Thyroid gland (tissue), 4 donors: ENCODE results near the gene SKI. TPM values are rescaled to one million over a fixed set of nuclear protein-coding genes. Genes with fewer than 3 reads are reported as not detected.
"Not testable (repeated sequence)": the region's sequence is repeated elsewhere in the genome, so short reads cannot be mapped to it uniquely, and the experiment has no call there.

Experiments
- DNase-seq, 2 donors: peaks; one replicate each; pipeline ENCODE4 v3.0.0-alpha.2; 2019
- H3K27ac ChIP-seq, 3 donors: fragments of 200-600 bp; sonication (generic); 1 replicate in 2 of 3; 2 replicates in 1 of 3; pipeline ENCODE4 v1.5.1; 2016 to 2019; ENCODE audit warnings: mild to moderate bottlenecking in 1 of 3, moderate library complexity in 1 of 3
- H3K27me3 ChIP-seq: fragments of 200-600 bp; sonication (generic); one replicate; pipeline ENCODE4 v1.5.1; 2019
- H3K36me3 ChIP-seq, 2 donors: fragments of 200-600 bp; sonication (generic); one replicate each; pipeline ENCODE4 v1.5.1; 2016 to 2019
- H3K4me1 ChIP-seq, 2 donors: fragments of 200-600 bp; sonication (generic); one replicate each; pipeline ENCODE4 v1.5.1; 2017 to 2019
- H3K4me3 ChIP-seq, 3 donors: fragments of 200-600 bp; sonication (generic); replicated peaks in 1 of 3; 1 replicate in 2 of 3; 2 replicates in 1 of 3; pipeline ENCODE4 v1.5.1; 2016; ENCODE audit warnings: mild to moderate bottlenecking in 1 of 3
- H3K9me3 ChIP-seq: fragments of 200-600 bp; sonication (generic); one replicate; pipeline ENCODE4 v1.5.1; 2017
- CTCF ChIP-seq, 6 experiments: fragments of 200-600 bp in 3 of 6; fragments of 450-650 bp in 3 of 6; sonication (generic) in 3 of 6; IDR thresholded peaks; one replicate each; pipeline ENCODE4 v1.5.1; 2016 to 2019; ENCODE audit warnings: antibody characterized with exemption in 6 of 6, mild to moderate bottlenecking in 2 of 6, inconsistent platforms in 1 of 6, moderate library complexity in 1 of 6
- POLR2A ChIP-seq, 2 donors: fragments of 450-650 bp; IDR thresholded peaks; one replicate each; pipeline ENCODE4 v1.6.1; 2017; ENCODE audit warnings: antibody characterized with exemption in 2 of 2, mild to moderate bottlenecking in 2 of 2, moderate library complexity in 1 of 2
- WGBS, 2 donors: methylation state at CpG; one replicate each; pipeline ENCODE4 v1.1.5; 2017; 5-methylcytosine and 5-hydroxymethylcytosine counted together
- intact Hi-C: fragments of 100-400 bp; cut with DNase I; formaldehyde crosslinking; loops from one replicate; pipeline ENCODE4 v1.15.1; 2023
- total RNA-seq, 4 donors: library from RNA; depleted of rRNA; stranded (reverse); fragments of >200 nt; gene quantifications; one replicate each; pipeline ENCODE4 v1.2.3, GENCODE V29; 2016

Gene SKI
- total RNA-seq, 4 donors from 2014 or later = 31.4 to 59.6 (median 39.9) TPM

GRCh38 chr1:2258996-2259395 is 30.9 kb downstream of the SKI start:
- intact Hi-C loops = no loop called here
- H3K27me3 ChIP-seq = no peaks in the 10 kb centered on the region
- WGBS, 2 donors = 85 to 87% methylated on average over 8 to 9 of the region's 9 CpGs
- no peak for DNase-seq
- H3K4me1 ChIP-seq = peaks cover 36 to 40% of the 10 kb centered on the region in 2 donors
- no peaks in the 10 kb centered on the region for H3K9me3 ChIP-seq
- H3K36me3 ChIP-seq = no peaks in the 10 kb centered on the region
- peak overlapping the region in 2 of 3 donors; percentile 29 to 41 for H3K27ac ChIP-seq
- TF ChIP-seq POLR2A (IDR thresholded peaks at IDR 0.05) (no peak), CTCF (IDR thresholded peaks at IDR 0.05) (no peak)
- no peak overlapping the region for H3K4me3 ChIP-seq

DNA sequence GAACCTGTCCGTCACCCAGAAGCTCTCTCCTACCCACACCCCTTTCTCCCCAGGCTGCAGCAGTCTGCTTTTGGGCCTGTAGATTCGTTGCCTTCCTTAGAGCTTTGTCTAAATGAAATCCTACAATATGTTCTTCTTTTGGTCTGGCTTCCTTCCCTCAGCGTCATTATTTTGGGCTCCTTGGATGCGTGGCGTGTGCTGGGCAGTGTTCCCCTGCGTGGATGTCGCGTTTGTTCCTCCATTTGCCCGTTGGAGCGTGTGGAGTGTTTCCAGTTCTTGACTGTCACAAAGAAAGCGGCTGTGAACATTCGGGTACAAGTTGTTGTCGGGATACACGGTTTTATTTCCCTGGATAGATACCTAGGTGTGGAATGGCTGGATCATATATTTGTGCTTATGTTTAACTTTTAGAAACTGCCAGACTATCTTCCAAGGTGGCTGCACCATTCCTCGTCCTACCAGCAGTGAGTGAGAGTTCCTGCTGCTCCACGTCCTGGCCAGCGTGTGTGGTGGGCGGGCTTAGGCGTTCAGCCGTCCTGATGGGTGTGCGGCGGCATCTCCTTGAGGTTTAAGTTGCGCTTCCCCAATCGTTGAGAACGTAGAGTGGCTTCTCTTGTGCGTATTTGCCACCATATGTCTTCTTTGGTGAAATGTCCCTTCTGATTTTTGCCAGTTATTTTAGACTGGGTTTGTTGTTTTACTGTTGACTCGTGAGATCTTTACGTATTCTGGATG is 31.7 kb downstream of the SKI start:
- H3K4me1 ChIP-seq = peaks cover 28 to 36% of the 10 kb centered on the region in 2 donors
- H3K27me3 ChIP-seq = no peaks in the 10 kb centered on the region
- TF ChIP-seq POLR2A (IDR thresholded peaks at IDR 0.05) = no peak
- no peak for TF ChIP-seq CTCF (IDR thresholded peaks at IDR 0.05)
- no peak overlapping the region for H3K4me3 ChIP-seq
- no peak for DNase-seq
- no peaks in the 10 kb centered on the region for H3K9me3 ChIP-seq
- no peak overlapping the region for H3K27ac ChIP-seq
- WGBS, 2 donors = 64 to 71% methylated on average over 28 of the region's 28 CpGs
- intact Hi-C loops = no loop called here
- no peaks in the 10 kb centered on the region for H3K36me3 ChIP-seq

DNA sequence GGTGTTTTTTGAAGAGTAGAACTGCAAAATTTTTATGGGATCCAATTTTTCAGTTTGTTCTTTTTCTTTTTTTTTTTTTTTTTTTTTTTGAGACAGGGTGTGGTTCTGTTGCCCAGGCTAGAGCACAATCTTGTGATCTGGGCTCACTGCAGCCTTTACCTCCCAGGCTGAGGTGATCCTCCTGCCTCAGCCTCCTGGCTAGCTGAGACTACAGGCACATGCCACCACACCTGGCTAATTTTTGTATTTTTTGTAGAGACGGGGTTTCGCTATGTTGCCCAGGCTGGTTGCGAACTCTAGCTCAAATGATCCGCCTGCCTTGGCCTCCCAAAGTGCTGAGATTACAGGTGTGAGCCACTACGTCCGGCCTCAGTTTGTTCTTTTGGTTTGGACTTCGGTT is 32.4 kb downstream of the SKI start:
- DNase-seq, H3K9me3 ChIP-seq, H3K36me3 ChIP-seq, H3K27me3 ChIP-seq, intact Hi-C loops, H3K4me3 ChIP-seq, H3K27ac ChIP-seq: not testable (repeated sequence)
- WGBS, 2 donors = 95% methylated on average over 7 of the region's 7 CpGs
- H3K4me1 ChIP-seq = peaks cover 23 to 31% of the 10 kb centered on the region in 2 donors

DNA sequence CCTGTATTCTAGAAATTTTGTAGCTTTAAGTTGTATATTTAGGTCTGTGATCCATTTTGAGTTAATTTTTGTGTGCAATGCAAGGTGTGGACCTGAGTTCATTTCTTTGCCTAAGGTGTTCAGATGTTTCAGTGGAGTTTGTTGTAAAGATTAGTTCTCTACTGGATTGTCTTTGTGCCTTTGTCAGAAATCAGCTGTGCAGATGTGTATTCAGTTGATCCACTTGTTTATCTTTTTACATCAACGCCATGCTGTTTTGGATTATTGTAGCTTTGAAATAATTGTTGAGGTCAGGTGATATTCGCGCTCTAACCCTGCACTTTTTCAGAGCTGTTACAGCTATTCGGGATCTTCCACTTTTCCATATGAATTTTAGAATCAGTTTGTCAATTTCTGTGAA is 32.8 kb downstream of the SKI start:
- no peaks in the 10 kb centered on the region for H3K36me3 ChIP-seq
- peaks cover 23 to 31% of the 10 kb centered on the region in 2 donors for H3K4me1 ChIP-seq
- H3K27me3 ChIP-seq = no peaks in the 10 kb centered on the region
- no peak for DNase-seq
- H3K9me3 ChIP-seq = no peaks in the 10 kb centered on the region
- 92 to 94% methylated on average over 4 of the region's 4 CpGs for WGBS, 2 donors
- H3K4me3 ChIP-seq = no peak overlapping the region
- H3K27ac ChIP-seq = no peak overlapping the region
- TF ChIP-seq POLR2A (IDR thresholded peaks at IDR 0.05) (no peak), CTCF (IDR thresholded peaks at IDR 0.05) (no peak)
- intact Hi-C loops = no loop called here

DNA sequence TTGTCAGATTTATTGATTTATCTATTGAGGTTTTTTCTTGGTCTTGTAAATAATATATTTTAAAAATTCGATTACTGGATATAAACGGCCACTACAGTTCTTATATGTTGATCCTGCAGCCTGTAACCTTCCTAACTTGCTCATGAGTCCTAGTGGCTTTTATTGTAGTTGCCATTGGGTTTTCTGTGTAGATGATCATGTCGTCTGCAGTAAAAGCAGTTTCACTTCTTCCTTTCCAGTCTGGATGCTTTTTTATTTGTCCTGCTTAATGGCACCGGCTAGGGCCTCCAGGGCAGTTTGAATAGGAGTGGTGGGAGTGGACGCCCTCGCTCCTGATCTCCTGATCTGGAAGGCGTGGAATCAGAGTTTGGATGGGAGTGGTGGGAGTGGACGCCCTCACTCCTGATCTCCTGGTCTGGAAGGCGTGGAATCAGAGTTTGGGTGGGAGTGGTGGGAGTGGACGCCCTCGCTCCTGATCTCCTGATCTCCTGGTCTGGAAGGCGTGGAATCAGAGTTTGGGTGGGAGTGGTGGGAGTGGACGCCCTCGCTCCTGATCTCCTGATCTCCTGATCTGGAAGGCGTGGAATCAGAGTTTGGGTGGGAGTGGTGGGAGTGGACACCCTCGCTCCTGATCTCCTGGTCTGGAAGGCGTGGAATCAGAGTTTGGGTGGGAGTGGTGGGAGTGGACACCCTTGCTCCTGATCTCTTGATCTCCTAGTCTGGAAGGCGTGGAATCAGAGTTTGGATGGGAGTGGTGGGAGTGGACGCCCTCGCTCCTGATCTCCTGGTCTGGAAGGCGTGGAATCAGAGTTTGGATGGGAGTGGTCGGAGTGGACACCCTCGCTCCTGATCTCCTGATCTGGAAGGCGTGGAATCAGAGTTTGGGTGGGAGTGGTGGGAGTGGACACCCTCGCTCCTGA is 33.6 kb downstream of the SKI start:
- peaks cover 26 to 33% of the 10 kb centered on the region in 2 donors for H3K4me1 ChIP-seq
- not testable (repeated sequence) for DNase-seq

More for the DNA sequence above, 33.6 kb downstream of the SKI start:
- H3K27me3 ChIP-seq, H3K36me3 ChIP-seq, intact Hi-C loops, H3K27ac ChIP-seq, H3K4me3 ChIP-seq, H3K9me3 ChIP-seq: not testable (repeated sequence)
- 90 to 91% methylated on average over 23 to 25 of the region's 25 CpGs for WGBS, 2 donors
